ENCODE data around the gene C7orf33. TPM values are rescaled to one million over a fixed set of nuclear protein-coding genes. Genes with fewer than 3 reads are reported as not detected.

C7orf33 gene
- total and polyA plus RNA-seq, 2 of the 8 experiments (the other 6 are each of a cell fraction or from before 2014, with no cell fraction given) = not detected

DNA sequence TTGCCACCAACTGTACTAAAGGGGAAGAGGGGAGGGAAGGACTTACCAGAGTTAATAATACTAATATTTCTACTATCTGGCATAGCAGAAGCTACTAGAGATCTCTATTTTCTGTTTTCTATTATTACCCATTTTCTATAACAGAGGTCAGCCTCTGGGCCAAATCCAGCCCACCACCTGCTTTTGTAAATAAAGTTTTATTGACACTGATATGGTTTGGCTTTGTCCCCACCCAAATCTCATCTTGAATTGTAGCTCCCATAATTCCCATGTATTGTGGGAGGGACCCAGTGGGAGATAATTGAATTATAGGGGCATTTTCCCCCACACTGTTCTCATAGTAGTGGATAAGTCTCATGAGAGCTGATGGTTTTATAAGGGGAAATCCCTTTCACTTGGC, 62.2 kb downstream of the C7orf33 start:
- Histone ChIP-seq H2BK5ac (ENCODE audit: low read depth, low read length) (no peak overlapping the region), H2BK12ac (ENCODE audit: low read depth, low read length) (no peak overlapping the region), H4K91ac (replicated peaks; ENCODE audit: insufficient read length, low read length) (no peak overlapping the region), H3K4ac (replicated peaks; ENCODE audit: insufficient read length, low read depth, low read length) (no peak overlapping the region), H2BK120ac (replicated peaks; ENCODE audit: low read depth, low read length) (no peak overlapping the region), H3K27me3 (replicated peaks in 1 of 4; ENCODE audit: control insufficient read depth in 3 of 4, extremely low read depth in 1 of 4, insufficient read depth in 3 of 4, low read length in 3 of 4) (no peaks in the 10 kb centered on the region), H3K4me1 (replicated peaks in 1 of 4; ENCODE audit: control insufficient read depth in 3 of 4, insufficient read depth in 4 of 4, low read length in 3 of 4) (no peaks in the 10 kb centered on the region), H4K8ac (ENCODE audit: extremely low read depth, insufficient read depth, low read length) (no peak overlapping the region), H3K14ac (ENCODE audit: insufficient read length) (no peak overlapping the region), H3K56ac (replicated peaks; ENCODE audit: insufficient read length, low read depth, low read length) (no peak overlapping the region), H3K9ac (replicated peaks in 1 of 4; ENCODE audit: extremely low read depth in 1 of 4, low read depth in 3 of 4, low read length in 3 of 4) (no peak overlapping the region), H2AK5ac (ENCODE audit: low read depth, low read length) (no peak overlapping the region), H2AFZ (ENCODE audit: low read length) (no peak overlapping the region), H4K5ac (ENCODE audit: insufficient read length, low read depth, low read length) (no peak overlapping the region), H3K79me1 (ENCODE audit: low read depth, low read length) (no peaks in the 10 kb centered on the region), H3K18ac (ENCODE audit: extremely low read depth, low read length) (no peak overlapping the region), H3K36me3 (ENCODE audit: control insufficient read depth in 2 of 4, insufficient read depth in 4 of 4, low read length in 3 of 4) (no peaks in the 10 kb centered on the region), H3K9me3 (ENCODE audit: insufficient read depth in 2 of 2, low read depth in 1 of 2, low read length in 1 of 2) (no peaks in the 10 kb centered on the region), H3K23ac (ENCODE audit: insufficient read length) (no peak overlapping the region), H3K23me2 (ENCODE audit: low read depth, low read length) (no peaks in the 10 kb centered on the region; the same call in 1 of the 2 replicates), H3K4me3 (ENCODE audit: extremely low read depth in 1 of 4, insufficient read depth in 2 of 4, low read depth in 3 of 4, low read length in 4 of 4) (no peak overlapping the region), H2BK15ac (ENCODE audit: low read length) (no peak overlapping the region), H3K4me2 (ENCODE audit: insufficient read depth in 1 of 2, low read depth in 2 of 2, low read length in 2 of 2) (no peak overlapping the region), H2BK20ac (ENCODE audit: low read length) (no peak overlapping the region), H4K20me1 (replicated peaks in 1 of 2; ENCODE audit: control insufficient read depth in 1 of 2, insufficient read depth in 2 of 2, low read length in 2 of 2) (no peaks in the 10 kb centered on the region), H3K79me2 (ENCODE audit: control insufficient read depth in 1 of 2, insufficient read depth in 2 of 2, low read length in 2 of 2) (no peaks in the 10 kb centered on the region), H3K27ac (ENCODE audit: low read depth, low read length) (no peak overlapping the region)
- POLR2A ChIA-PET (ENCODE audit: partially characterized antibody) = no interaction called here
- DNase-seq (ENCODE audit: low read depth in 1 of 2, low spot score in 2 of 2) (no peak), FAIRE-seq (no peak)
- no peak for TF ChIP-seq EZH2 (IDR thresholded peaks at IDR 0.05; ENCODE audit: low read depth, low read length, severe bottlenecking)
- TF ChIP-seq SP1 (IDR thresholded peaks at IDR 0.05; ENCODE audit: low read depth, low read length) = no peak
- TF ChIP-seq POLR2AphosphoS5 (IDR thresholded peaks at IDR 0.05; ENCODE audit: low read depth, low read length) = no peak
- TF ChIP-seq, protein P1, sequence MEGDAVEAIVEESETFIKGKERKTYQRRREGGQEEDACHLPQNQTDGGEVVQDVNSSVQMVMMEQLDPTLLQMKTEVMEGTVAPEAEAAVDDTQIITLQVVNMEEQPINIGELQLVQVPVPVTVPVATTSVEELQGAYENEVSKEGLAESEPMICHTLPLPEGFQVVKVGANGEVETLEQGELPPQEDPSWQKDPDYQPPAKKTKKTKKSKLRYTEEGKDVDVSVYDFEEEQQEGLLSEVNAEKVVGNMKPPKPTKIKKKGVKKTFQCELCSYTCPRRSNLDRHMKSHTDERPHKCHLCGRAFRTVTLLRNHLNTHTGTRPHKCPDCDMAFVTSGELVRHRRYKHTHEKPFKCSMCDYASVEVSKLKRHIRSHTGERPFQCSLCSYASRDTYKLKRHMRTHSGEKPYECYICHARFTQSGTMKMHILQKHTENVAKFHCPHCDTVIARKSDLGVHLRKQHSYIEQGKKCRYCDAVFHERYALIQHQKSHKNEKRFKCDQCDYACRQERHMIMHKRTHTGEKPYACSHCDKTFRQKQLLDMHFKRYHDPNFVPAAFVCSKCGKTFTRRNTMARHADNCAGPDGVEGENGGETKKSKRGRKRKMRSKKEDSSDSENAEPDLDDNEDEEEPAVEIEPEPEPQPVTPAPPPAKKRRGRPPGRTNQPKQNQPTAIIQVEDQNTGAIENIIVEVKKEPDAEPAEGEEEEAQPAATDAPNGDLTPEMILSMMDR (IDR thresholded peaks at IDR 0.05; ENCODE audit: control extremely low read depth in 1 of 3, insufficient read depth in 1 of 3, low read depth in 1 of 3, low read length in 3 of 3) = no peak
- no peak for TF ChIP-seq BRCA1 (IDR thresholded peaks at IDR 0.05; ENCODE audit: low read depth, low read length)
- no peak for TF ChIP-seq TCF12 (IDR thresholded peaks at IDR 0.05; ENCODE audit: low read depth, low read length)
- CTCF ChIA-PET (ENCODE audit: partially characterized antibody) = interaction anchor here (0.8 to 1.1 kb wide), 2 partner anchors 13 to 50 kb away, joined by 3 to 4 read pairs; no protein-coding TSS in a partner anchor

All from H1 (cell line).